IPS DF 6.9 (cell line): ENCODE measurements around the gene MACROD2.

Source experiments
- DNase-seq: peaks from one replicate; pipeline ENCODE4 v3.0.0-alpha.2; 2013; ENCODE audit warnings: low read depth, low spot score
- H3K27ac ChIP-seq: one replicate; pipeline ENCODE4 v1.5.1; 2013; ENCODE audit warnings: low read length, control low read depth
- H3K27me3 ChIP-seq: 2 replicates; pipeline ENCODE4 v1.6.1; 2013; ENCODE audit warnings: mild to moderate bottlenecking, low read length; ENCODE audit not compliant: control insufficient read depth, insufficient read depth
- H3K36me3 ChIP-seq: 2 replicates; pipeline ENCODE4 v1.6.1; 2013; ENCODE audit warnings: low read length; ENCODE audit not compliant: control insufficient read depth, insufficient read depth
- H3K4me1 ChIP-seq: 2 replicates; pipeline ENCODE4 v1.6.1; 2013; ENCODE audit warnings: low read length; ENCODE audit not compliant: control insufficient read depth, insufficient read depth
- H3K4me3 ChIP-seq: 2 replicates; pipeline ENCODE4 v1.5.1; 2013; ENCODE audit warnings: mild to moderate bottlenecking, low read length
- H3K9me3 ChIP-seq: 2 replicates; pipeline ENCODE4 v1.6.1; 2013; ENCODE audit warnings: low read length, inconsistent platforms; ENCODE audit not compliant: control insufficient read depth, insufficient read depth
- WGBS: extraction: QIAGEN DNeasy Blood & Tissue Kit; methylation state at CpG from one replicate; pipeline ENCODE4 v1.1.7; 2013; ENCODE audit warnings: mixed read lengths, missing lambda C conversion rate; ENCODE audit not compliant: insufficient read length, insufficient coverage; 5-methylcytosine and 5-hydroxymethylcytosine counted together

MACROD2 gene

GRCh38 chr20:15440049-15440820, 1444.9 kb downstream of the MACROD2 start:
- Histone ChIP-seq H3K27me3 (no peaks in the 10 kb centered on the region), H3K27ac (no peak overlapping the region), H3K36me3 (no peaks in the 10 kb centered on the region), H3K9me3 (no peaks in the 10 kb centered on the region), H3K4me1 (peaks cover 4% of the 10 kb centered on the region), H3K4me3 (no peak overlapping the region)
- no peak for DNase-seq
- WGBS: no CpG with 5 or more reads among the region's 7 CpGs

GRCh38 chr20:15445056-15445840, 1449.9 kb downstream of the MACROD2 start:
- no peaks in the 10 kb centered on the region for H3K4me1 ChIP-seq
- WGBS: 100% methylated on average over 1 of the region's 5 CpGs
- no peaks in the 10 kb centered on the region for H3K9me3 ChIP-seq
- no peaks in the 10 kb centered on the region for H3K36me3 ChIP-seq
- H3K27me3 ChIP-seq: no peaks in the 10 kb centered on the region
- H3K4me3 ChIP-seq: no peak overlapping the region
- DNase-seq: no peak
- H3K27ac ChIP-seq: no peak overlapping the region

- WGBS: no CpG with 5 or more reads among the region's 9 CpGs
- no peaks in the 10 kb centered on the region for H3K36me3 ChIP-seq
- H3K4me3 ChIP-seq: no peak overlapping the region
- no peak for DNase-seq
- no peak overlapping the region for H3K27ac ChIP-seq
- H3K27me3 ChIP-seq: no peaks in the 10 kb centered on the region
- H3K4me1 ChIP-seq: no peaks in the 10 kb centered on the region
- H3K9me3 ChIP-seq: no peaks in the 10 kb centered on the region
Observed at GRCh38 chr20:15446373-15446772, 1451.1 kb downstream of the MACROD2 start.

- no peak overlapping the region for H3K27ac ChIP-seq
- WGBS: no CpG with 5 or more reads among the region's 2 CpGs
- no peaks in the 10 kb centered on the region; the same call in 1 of the 2 replicates for H3K4me1 ChIP-seq
- no peak for DNase-seq
- no peaks in the 10 kb centered on the region for H3K9me3 ChIP-seq
- H3K36me3 ChIP-seq: no peaks in the 10 kb centered on the region
- no peak overlapping the region for H3K4me3 ChIP-seq
- H3K27me3 ChIP-seq: no peaks in the 10 kb centered on the region
Observed at GRCh38 chr20:15447549-15447948, 1452.2 kb downstream of the MACROD2 start.

GRCh38 chr20:15449061-15449460, 1453.7 kb downstream of the MACROD2 start:
- Histone ChIP-seq H3K27ac (no peak overlapping the region), H3K9me3 (no peaks in the 10 kb centered on the region), H3K27me3 (no peaks in the 10 kb centered on the region), H3K36me3 (no peaks in the 10 kb centered on the region), H3K4me3 (no peak overlapping the region), H3K4me1 (no peaks in the 10 kb centered on the region; the same call in 1 of the 2 replicates)
- no peak for DNase-seq
- WGBS: no CpG with 5 or more reads among the region's 4 CpGs

- H3K4me1 ChIP-seq: no peaks in the 10 kb centered on the region; the same call in 1 of the 2 replicates
- no peaks in the 10 kb centered on the region for H3K36me3 ChIP-seq
- DNase-seq: no peak
- H3K27me3 ChIP-seq: no peaks in the 10 kb centered on the region
- no peaks in the 10 kb centered on the region for H3K9me3 ChIP-seq
- no CpG with 5 or more reads among the region's 2 CpGs for WGBS
- no peak overlapping the region for H3K4me3 ChIP-seq
- H3K27ac ChIP-seq: no peak overlapping the region
Observed at GRCh38 chr20:15451241-15451640, 1455.9 kb downstream of the MACROD2 start.

GRCh38 chr20:15455279-15455678, 1460.0 kb downstream of the MACROD2 start:
- Histone ChIP-seq H3K27me3 (no peaks in the 10 kb centered on the region), H3K27ac (no peak overlapping the region), H3K4me1 (no peaks in the 10 kb centered on the region; the same call in 1 of the 2 replicates), H3K4me3 (no peak overlapping the region), H3K9me3 (no peaks in the 10 kb centered on the region), H3K36me3 (no peaks in the 10 kb centered on the region)
- DNase-seq: no peak
- 100% methylated on average over 1 of the region's 4 CpGs for WGBS

- Histone ChIP-seq H3K27ac (no peak overlapping the region), H3K27me3 (no peaks in the 10 kb centered on the region), H3K36me3 (no peaks in the 10 kb centered on the region), H3K4me1 (no peaks in the 10 kb centered on the region), H3K4me3 (no peak overlapping the region), H3K9me3 (no peaks in the 10 kb centered on the region)
- DNase-seq: no peak
- WGBS: no CpG with 5 or more reads among the region's 4 CpGs
Observed at GRCh38 chr20:15461938-15462337, 1466.6 kb downstream of the MACROD2 start.

- DNase-seq: no peak
Observed at GRCh38 chr20:15475483-15475882, 1480.2 kb downstream of the MACROD2 start.

GRCh38 chr20:15476186-15476585, 1480.9 kb downstream of the MACROD2 start:
- H3K27ac ChIP-seq: no peak overlapping the region
- no peaks in the 10 kb centered on the region for H3K36me3 ChIP-seq
- no peaks in the 10 kb centered on the region for H3K9me3 ChIP-seq
- DNase-seq: no peak
- H3K4me3 ChIP-seq: no peak overlapping the region
- no peaks in the 10 kb centered on the region for H3K4me1 ChIP-seq
- no peaks in the 10 kb centered on the region for H3K27me3 ChIP-seq
- no CpG with 5 or more reads among the region's 2 CpGs for WGBS

More at GRCh38 chr20:15475483-15475882, 1480.2 kb downstream of the MACROD2 start:
- no CpG with 5 or more reads among the region's 5 CpGs for WGBS
- Histone ChIP-seq H3K27me3 (no peaks in the 10 kb centered on the region), H3K4me1 (no peaks in the 10 kb centered on the region), H3K27ac (no peak overlapping the region), H3K4me3 (no peak overlapping the region), H3K9me3 (no peaks in the 10 kb centered on the region), H3K36me3 (no peaks in the 10 kb centered on the region)
